Measurements from ENCODE around the gene TTLL5. TPM values are rescaled to one million over a fixed set of nuclear protein-coding genes. Genes with fewer than 3 reads are reported as not detected.

TTLL5 gene
- total RNA-seq, 1 donor from 2014 or later = 37.9 TPM

DNA sequence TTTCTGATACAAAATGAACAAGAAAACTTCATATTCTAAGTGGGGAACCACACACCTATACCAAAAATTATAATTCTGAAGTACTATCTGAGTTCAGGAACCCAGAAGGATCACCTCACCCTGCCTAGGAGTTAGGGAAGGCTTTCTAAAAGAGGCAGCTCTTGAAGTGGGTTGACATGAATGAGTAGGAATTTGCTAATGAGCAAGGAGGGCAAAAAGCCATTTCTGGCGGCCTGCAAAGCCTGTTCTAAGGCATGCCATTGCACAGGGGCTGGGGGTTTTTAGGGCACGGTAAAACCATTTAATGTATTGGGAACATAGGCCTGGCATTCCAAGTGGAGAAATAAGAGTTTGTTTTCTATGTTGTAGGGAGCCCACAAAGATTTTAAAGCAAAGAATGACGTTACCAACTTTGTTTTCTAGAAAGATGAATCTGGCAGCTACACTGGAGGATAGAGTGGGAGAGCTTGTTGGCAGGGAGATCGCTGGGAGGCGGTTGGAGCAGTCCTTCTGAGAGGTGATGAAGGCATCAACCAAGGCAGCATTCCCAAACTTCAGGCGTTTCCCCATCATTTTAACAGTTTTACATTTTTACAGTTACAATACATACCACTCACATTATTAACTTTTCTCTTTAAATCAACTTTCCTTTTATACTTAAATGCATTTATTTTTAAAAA, 338.6 kb downstream of the TTLL5 start:
- DNase-seq = no peak
- Mint-ChIP-seq H3K36me3 (ENCODE audit: low read depth) (peaks cover 73% of the 10 kb centered on the region), H3K27ac (no peak overlapping the region), H3K4me1 (no peaks in the 10 kb centered on the region), H3K27me3 (no peaks in the 10 kb centered on the region), H3K4me3 (no peak overlapping the region), H3K9me3 (peaks cover 5% of the 10 kb centered on the region)
- ATAC-seq (ENCODE audit: low read depth) = no peak
- intact Hi-C loops (cut with micrococcal nuclease) = no loop called here
- POLR2A ChIA-PET = interaction anchor here (0.5 kb wide), 1 partner anchor 874 kb away, joined by 4 read pairs; no protein-coding TSS in a partner anchor
- TF ChIP-seq, protein P1, sequence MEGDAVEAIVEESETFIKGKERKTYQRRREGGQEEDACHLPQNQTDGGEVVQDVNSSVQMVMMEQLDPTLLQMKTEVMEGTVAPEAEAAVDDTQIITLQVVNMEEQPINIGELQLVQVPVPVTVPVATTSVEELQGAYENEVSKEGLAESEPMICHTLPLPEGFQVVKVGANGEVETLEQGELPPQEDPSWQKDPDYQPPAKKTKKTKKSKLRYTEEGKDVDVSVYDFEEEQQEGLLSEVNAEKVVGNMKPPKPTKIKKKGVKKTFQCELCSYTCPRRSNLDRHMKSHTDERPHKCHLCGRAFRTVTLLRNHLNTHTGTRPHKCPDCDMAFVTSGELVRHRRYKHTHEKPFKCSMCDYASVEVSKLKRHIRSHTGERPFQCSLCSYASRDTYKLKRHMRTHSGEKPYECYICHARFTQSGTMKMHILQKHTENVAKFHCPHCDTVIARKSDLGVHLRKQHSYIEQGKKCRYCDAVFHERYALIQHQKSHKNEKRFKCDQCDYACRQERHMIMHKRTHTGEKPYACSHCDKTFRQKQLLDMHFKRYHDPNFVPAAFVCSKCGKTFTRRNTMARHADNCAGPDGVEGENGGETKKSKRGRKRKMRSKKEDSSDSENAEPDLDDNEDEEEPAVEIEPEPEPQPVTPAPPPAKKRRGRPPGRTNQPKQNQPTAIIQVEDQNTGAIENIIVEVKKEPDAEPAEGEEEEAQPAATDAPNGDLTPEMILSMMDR (IDR thresholded peaks at IDR 0.05) = no peak
- CTCF ChIA-PET = no interaction called here

DNA sequence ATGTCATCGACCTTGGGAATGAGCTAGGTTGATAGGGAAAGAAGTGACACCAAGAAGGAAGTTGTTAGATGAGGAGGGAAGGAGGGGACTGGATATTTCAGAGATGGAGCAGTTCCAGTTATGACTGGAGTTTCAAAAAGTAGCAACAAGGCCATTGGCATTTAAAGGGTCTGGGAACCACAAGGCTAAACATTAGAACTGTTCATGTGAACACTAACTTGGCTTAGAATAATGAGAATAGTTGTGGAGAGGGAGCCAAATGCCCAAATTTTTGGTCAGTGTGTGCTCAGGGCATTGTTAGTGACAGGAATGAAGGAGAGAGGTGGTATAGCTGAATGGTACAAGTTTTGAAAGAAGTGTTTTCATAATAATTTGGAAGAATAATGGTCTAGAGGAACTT, 341.3 kb downstream of the TTLL5 start:
- intact Hi-C loops (cut with micrococcal nuclease) = no loop called here
- ATAC-seq (ENCODE audit: low read depth) (no peak), DNase-seq (no peak)
- Mint-ChIP-seq H3K27me3 (no peaks in the 10 kb centered on the region), H3K27ac (no peak overlapping the region), H3K9me3 (peaks cover 13% of the 10 kb centered on the region), H3K4me1 (no peaks in the 10 kb centered on the region), H3K36me3 (ENCODE audit: low read depth) (peaks cover 75% of the 10 kb centered on the region), H3K4me3 (no peak overlapping the region)
- POLR2A ChIA-PET = no interaction called here
- TF ChIP-seq, protein P1 (IDR thresholded peaks at IDR 0.05) = no peak
- CTCF ChIA-PET = no interaction called here

Other genes with a start within 250 kb of the TTLL5 start
- gene JDP2, start 233.2 kb upstream of the TTLL5 start, total RNA-seq = 21.2 and 21.8 TPM in 2 replicates
- 160 and 171 TPM in 2 replicates for gene BATF, start 138.8 kb upstream of the TTLL5 start, total RNA-seq
- gene FLVCR2, start 82.6 kb upstream of the TTLL5 start, total RNA-seq = 11.7 and 12.5 TPM in 2 replicates
- 28.4 and 30.7 TPM in 2 replicates for gene ERG28, start 370 bp upstream of the TTLL5 start, total RNA-seq

Measured in activated B cell treated with CpG ODN at 0.5 μM for 24 hours (primary cell).